ENCODE measurements around the gene AP5Z1.

DNA sequence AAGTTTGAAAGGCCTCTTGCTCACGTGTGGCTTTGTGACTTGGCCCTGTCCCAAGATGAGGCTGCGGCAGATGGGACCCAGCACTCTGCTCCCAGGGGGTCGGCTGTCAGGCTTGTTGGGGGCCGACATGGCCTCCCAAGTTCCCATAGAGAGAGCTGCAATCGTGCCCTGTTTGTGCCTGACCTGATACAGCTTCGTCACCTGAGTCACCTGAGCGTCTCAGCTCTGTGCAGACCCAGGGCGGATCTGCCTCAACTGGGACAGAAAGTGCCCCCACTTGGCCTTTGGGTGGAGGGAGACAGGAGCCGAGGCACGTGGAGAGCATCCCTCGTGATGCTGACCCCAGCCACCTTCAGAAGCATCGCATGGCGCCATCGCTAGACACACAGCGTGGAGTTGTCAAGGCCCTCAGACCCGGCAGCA is 64.7 kb downstream of the AP5Z1 start:
- TF ChIP-seq, protein P1, sequence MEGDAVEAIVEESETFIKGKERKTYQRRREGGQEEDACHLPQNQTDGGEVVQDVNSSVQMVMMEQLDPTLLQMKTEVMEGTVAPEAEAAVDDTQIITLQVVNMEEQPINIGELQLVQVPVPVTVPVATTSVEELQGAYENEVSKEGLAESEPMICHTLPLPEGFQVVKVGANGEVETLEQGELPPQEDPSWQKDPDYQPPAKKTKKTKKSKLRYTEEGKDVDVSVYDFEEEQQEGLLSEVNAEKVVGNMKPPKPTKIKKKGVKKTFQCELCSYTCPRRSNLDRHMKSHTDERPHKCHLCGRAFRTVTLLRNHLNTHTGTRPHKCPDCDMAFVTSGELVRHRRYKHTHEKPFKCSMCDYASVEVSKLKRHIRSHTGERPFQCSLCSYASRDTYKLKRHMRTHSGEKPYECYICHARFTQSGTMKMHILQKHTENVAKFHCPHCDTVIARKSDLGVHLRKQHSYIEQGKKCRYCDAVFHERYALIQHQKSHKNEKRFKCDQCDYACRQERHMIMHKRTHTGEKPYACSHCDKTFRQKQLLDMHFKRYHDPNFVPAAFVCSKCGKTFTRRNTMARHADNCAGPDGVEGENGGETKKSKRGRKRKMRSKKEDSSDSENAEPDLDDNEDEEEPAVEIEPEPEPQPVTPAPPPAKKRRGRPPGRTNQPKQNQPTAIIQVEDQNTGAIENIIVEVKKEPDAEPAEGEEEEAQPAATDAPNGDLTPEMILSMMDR (IDR thresholded peaks at IDR 0.05), result no peak
- no peak for TF ChIP-seq POLR2AphosphoS5 (IDR thresholded peaks at IDR 0.05)

All from esophagus muscularis mucosa (tissue), 3 donors.